GM19397 (cell line): ENCODE measurements around the gene KRTAP4-8.
"Not testable (repeated sequence)": the region's sequence is repeated elsewhere in the genome, so short reads cannot be mapped to it uniquely, and the experiment has no call there.

Experiments used
- ATAC-seq: cut with Tn5 transposase; IDR thresholded peaks from one replicate; pipeline ENCODE4 v1.9.1; 2021; ENCODE audit warnings: mild to moderate bottlenecking, moderate library complexity; ENCODE audit not compliant: unreplicated experiment

The KRTAP4-8 gene

GRCh38 chr17:41098042-41098441, at the start of gene KRTAP4-8:
KRTAP4-8 (minus strand) TSS chr17:41098142; CDS start chr17:41098084, 58 bp downstream.
- no peak for ATAC-seq

DNA sequence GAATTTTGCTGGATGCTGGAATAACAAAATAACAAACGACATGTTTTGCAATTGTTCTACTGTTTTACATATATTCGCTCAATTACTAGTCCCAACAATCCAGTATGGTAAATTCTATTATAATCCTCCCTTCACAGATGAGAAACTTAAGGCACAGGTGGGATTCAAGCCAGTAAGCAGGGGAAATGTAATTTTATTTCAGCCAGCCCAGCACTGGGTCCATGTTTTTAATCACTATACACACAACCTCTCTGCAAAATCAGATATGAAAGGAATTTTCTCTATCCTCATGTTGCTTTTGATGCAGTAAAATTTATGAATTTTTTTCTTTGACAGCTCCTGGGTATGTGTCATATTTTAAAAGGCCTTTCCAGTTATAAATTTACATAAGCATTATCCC, 47.3 kb upstream of the KRTAP4-8 start:
- no peak for ATAC-seq

DNA sequence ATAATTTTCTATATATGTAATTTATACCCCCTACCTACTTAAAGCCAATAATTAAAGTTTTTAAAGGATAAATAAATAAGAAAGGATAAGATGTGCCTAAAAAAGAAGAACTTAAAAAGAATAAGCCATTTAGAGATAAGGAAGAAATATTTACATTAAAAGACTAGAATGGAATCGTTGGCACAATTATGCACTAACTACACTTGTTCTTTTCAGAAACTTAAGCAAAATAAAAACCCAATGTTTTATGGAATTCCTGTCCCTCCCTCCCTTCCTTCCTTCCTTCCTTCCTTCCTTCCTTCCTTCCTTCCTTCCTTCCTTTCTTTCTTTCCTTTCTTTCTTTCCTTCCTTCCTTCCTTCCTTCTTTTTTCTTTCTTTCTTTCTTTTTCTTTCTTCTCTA, 46.9 kb upstream of the KRTAP4-8 start:
- ATAC-seq: no peak

DNA sequence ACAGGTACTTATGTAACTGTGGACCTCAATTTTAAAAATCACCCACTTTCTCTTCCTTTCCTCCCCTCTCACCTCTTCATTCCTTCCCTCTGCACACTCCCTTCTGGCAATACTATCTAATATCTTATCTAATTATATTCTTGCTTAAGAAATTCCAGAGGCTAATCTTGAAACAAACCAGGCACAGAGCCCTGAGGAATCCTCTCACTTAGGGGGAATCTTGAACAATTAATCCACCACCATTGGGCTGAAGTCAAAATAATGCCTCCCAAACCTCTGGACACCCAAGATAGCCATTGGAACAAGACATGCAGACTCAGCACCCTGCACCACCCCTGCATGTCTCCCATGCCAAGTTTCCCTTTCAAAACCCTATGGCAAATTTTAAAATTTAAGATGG, 43.4 kb upstream of the KRTAP4-8 start:
- ATAC-seq: no peak

- ATAC-seq: no peak
These were observed 42.6 kb upstream of the KRTAP4-8 start, which contains the start of gene KRTAP4-6 for GRCh38 chr17:41140360-41141131. KRTAP4-6 (minus strand) TSS chr17:41140544; CDS start chr17:41140487, 57 bp downstream.

- ATAC-seq: not testable (repeated sequence)
These were observed 41.9 kb upstream of the KRTAP4-8 start for GRCh38 chr17:41139865-41140264.

- ATAC-seq: no peak
These were observed 36.2 kb upstream of the KRTAP4-8 start for GRCh38 chr17:41133880-41134735.

DNA sequence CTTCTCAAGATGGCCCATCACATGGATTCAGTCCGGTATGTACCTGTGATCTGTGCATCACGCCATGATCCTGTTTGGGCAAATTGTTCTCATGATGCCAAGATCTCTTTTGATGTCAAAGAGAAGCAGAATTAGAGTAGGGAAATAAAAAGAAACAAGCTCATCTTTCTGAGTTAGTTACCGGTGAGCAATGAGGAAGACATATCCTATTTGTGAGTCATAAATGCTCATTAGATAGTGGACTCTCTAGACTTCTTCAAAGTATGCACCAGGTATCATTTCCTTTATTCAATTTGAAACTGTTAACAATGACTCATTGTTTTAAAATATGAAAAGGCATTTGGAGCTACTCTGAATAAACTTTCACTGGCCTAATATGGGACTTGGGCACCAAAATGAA, 34.0 kb upstream of the KRTAP4-8 start:
- ATAC-seq: no peak

GRCh38 chr17:41127371-41127770, 29.4 kb upstream of the KRTAP4-8 start:
- no peak for ATAC-seq

GRCh38 chr17:41126412-41126811, 28.5 kb upstream of the KRTAP4-8 start:
- ATAC-seq: no peak

GRCh38 chr17:41125064-41125463, 27.1 kb upstream of the KRTAP4-8 start:
- no peak for ATAC-seq

DNA sequence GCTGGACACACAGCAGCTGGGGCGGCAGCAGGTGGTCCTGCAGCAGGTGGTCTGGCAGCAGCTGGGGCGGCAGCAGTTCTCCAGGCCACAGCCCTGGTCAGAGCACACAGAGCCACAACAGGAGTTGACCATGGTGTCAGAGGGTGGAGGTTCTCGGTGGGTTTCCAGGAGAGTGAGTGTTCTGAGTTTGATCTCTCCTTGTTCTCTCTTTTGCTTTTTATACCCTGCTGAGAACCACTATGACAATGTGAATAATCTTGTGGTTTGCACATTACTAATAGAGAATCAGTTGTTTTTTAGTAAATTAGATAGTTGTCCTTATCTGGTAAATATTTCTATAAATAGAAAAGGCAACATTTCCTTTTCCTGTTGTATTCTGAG, 26.0 kb upstream of the KRTAP4-8 start, which contains the start of gene KRTAP4-12:
Gene KRTAP4-12 (minus strand): TSS at position 192 of the 381 bp plus-strand sequence. CDS start 60 bp downstream, at position 132.
- not testable (repeated sequence) for ATAC-seq

DNA sequence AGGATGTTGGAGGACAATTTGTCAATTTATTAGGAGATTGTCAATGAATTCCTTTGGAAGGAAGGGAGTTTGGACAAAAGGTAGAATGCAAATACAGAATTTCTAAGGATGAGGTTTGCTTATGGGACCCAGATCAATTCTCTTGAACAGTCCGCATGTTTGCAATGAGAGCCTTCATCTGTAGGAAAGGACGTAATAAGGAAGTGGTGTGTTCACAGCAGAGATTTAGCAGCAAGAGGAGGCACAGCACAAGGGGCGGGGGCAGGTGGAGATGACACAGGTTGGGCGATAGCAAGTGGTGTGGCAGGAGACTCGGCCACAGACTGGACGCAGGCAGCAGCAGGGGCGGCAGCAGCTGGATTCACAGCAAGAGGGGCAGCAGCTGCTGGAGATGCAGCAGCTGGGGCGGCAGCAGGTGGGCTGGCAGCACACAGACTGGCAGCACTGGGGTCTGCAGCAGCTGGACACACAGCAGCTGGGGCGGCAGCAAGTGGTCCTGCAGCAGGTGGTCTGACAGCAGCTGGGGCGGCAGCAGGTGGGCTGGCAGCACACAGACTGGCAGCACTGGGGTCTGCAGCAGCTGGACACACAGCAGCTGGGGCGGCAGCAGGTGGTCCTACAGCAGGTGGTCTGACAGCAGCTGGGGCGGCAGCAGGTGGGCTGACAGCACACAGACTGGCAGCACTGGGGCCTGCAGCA, 25.5 kb upstream of the KRTAP4-8 start:
- not testable (repeated sequence) for ATAC-seq

DNA sequence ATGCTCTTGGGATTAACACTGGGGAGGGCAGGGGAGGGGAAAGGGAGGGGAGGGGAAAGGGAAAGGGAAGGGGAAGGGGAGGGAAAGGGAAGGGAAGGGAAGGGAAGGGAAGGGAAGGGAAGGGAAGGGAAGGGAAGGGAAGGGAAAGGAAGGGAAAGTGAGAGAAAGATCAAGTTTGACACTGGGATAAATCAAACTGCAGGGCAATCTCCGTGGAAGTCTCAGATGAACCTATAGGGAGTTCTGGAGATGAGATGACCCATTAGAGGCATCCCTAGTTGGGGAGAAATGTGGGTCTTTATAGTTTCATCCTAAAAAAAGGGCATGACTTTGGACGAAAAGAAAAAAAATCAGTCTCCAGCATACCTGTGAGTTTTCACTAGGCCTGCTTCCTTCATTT, 23.8 kb upstream of the KRTAP4-8 start:
- no peak for ATAC-seq

DNA sequence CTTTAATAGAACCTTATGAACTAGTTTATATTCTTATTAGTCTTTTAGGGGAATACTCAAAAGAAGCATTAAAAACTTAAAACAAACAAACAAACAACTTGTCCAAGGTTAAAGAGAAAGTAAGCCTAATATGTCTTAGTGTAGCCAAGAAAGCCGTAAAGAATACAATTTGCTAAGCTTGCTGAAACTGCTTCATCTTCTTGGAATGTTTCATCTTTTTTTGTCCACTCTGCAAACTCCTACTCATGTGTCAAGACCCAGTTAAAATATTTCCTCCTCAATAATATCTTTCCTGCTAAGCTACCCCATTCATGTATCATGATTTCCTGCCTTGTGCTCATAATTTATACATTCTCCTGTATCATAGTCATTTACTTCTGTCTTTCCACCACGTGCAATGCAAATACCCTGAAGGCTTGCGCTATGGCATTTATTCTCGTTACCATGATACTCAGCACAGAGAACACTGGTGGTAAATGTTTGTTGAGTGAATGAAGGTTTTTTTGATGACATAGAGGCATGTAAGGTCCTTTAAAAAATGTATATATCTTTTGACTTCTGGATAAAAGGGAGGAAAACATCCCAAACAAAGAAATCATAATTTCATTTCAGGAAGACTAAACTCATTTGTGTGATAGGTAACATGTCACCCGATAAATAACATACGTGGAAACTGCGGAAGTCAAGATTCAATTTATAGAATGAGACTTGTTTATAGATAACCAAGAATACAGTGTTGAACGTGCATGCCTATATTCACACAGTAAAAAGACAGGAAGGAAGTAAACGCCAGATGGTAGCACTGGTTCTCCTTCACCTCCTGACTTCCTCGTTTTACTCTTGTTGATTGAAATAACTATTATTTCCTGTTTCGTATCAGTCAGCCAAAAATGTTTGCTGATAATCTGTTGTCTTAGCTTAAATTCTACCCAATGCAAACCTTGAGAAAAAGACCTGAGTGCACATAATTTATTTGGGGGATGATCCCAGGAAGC, 22.1 kb upstream of the KRTAP4-8 start:
- ATAC-seq: not testable (repeated sequence)

DNA sequence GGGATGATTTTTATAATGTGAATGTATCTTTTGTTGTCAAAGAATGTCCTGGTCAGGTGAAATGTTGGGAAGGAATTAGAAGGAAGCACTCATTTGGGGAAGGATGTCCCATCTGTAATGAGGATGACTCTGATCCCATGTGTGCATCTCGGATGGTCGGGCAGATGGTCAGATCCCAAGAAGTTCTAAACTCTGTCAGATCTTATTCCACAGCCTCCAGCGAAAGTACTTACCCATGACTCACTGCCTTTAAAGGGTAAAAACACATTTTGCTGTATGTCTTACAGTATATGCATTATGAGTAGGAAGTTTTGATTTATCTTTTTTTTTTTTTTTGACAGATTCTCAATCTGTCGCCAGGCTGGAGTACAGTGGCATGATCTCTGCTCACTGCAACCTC, 20.8 kb upstream of the KRTAP4-8 start:
- no peak for ATAC-seq

GRCh38 chr17:41117846-41118386, 20.0 kb upstream of the KRTAP4-8 start, which contains the start of gene KRTAP4-11:
KRTAP4-11 (minus strand) TSS chr17:41118373; CDS start chr17:41118315, 58 bp downstream.
- ATAC-seq: not testable (repeated sequence)

- no peak for ATAC-seq
These were observed 18.4 kb upstream of the KRTAP4-8 start for GRCh38 chr17:41116297-41116696.

DNA sequence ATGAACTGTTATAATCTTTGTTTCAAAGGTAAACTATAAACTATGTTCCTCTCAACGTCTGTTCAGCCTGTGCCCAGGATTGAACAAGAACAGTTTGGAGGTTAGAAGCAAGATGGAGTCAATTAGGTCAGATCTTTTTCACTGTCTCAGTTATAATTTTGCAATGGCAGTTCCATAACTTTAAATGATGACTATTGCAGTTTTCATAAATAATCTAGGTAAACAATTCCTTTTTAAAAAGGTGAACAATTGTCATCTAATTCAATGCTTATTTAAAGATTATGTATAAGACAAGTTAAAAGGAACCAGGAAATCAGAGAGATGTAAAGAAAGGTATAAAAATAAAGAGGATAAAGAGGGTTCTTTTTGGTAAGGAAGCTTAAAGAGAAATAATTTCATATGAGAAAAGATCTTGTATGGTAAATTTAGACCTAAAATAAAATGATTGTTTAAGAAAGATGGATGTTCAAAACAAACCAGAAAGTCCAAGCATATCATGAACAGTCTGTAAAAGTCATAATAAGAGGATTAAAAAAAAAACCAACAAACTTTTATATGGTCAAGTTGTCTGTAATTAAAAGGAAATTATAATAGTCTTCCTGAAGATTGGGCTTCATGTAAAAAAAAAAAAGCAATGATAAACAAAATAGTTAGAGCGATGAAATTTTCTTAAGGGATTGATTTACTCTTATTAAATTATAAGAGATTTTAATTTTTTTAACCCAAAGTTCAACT, 13.4 kb upstream of the KRTAP4-8 start:
- ATAC-seq: no peak
